IMR-90 (cell line): ENCODE results near the gene OSER1. TPM values are rescaled to one million over a fixed set of nuclear protein-coding genes. Genes with fewer than 3 reads are reported as not detected.

Experiments used
- ATAC-seq: fragments of 200-7000 bp; cut with Tn5 transposase; 2 replicates; pipeline ENCODE4 v1.9.1; 2020; ENCODE audit warnings: low read depth, mild to moderate bottlenecking, moderate library complexity
- BruUV-seq: library from RNA; stranded (reverse); fragments of 400-500 nt; replicated peaks from 2 replicates; lab custom pipeline; 2021; lab: Mats Ljungman, UMichigan
- CTCF ChIA-PET: fragments of 300-600 bp; formaldehyde crosslinking; extraction: SDS; loops from one replicate; lab custom pipeline; 2021; ENCODE audit warnings: antibody characterized with exemption; lab: Yijun Ruan, JAX
- POLR2A ChIA-PET: fragments of 300-600 bp; sonication (Branson Sonifier 250); formaldehyde crosslinking; loops from one replicate; lab custom pipeline; 2022; ENCODE audit warnings: antibody characterized with exemption; ENCODE audit not compliant: unreplicated experiment; lab: Charles Lee
- DNase-seq: peaks from one replicate; pipeline ENCODE4 v3.0.0; 2013
- H2AFZ ChIP-seq: replicated peaks from 2 replicates; pipeline ENCODE3; 2013; ENCODE audit warnings: low read length, mild to moderate bottlenecking; ENCODE audit not compliant: poor library complexity
- H2AK5ac ChIP-seq: 2 replicates; pipeline ENCODE4 v1.6.1; 2013; ENCODE audit warnings: low read depth, low read length, inconsistent platforms
- H2AK9ac ChIP-seq: replicated peaks from 2 replicates; pipeline ENCODE3; 2013; ENCODE audit warnings: mild to moderate bottlenecking, low read depth, low read length, moderate library complexity; ENCODE audit not compliant: poor library complexity
- H2BK120ac ChIP-seq: 2 replicates; pipeline ENCODE4 v1.6.1; 2013; ENCODE audit warnings: low read depth, low read length, inconsistent platforms
- H2BK15ac ChIP-seq: 3 replicates; pipeline ENCODE4 v1.6.1; 2013; ENCODE audit warnings: low read depth, low read length, inconsistent platforms
- H2BK20ac ChIP-seq: 2 replicates; pipeline ENCODE4 v1.6.1; 2013; ENCODE audit warnings: low read depth, mild to moderate bottlenecking, inconsistent platforms, low read length, moderate library complexity
- H2BK5ac ChIP-seq: 2 replicates; pipeline ENCODE4 v1.6.1; 2013; ENCODE audit warnings: mild to moderate bottlenecking, low read depth, low read length, inconsistent platforms; ENCODE audit not compliant: poor library complexity, severe bottlenecking
- H3K14ac ChIP-seq: replicated peaks from 2 replicates; pipeline ENCODE4 v1.6.1; 2013; ENCODE audit warnings: low read depth, low read length, inconsistent platforms
- H3K18ac ChIP-seq: 2 replicates; pipeline ENCODE4 v1.6.1; 2013; ENCODE audit warnings: low read depth, low read length, control low read depth
- H3K23ac ChIP-seq: 2 replicates; pipeline ENCODE4 v1.6.1; 2013; ENCODE audit warnings: low read depth, low read length, inconsistent platforms
- H3K27ac ChIP-seq: 2 replicates; pipeline ENCODE4 v1.5.1; 2013; ENCODE audit warnings: mild to moderate bottlenecking, control low read depth, low read length; ENCODE audit not compliant: insufficient read depth
- H3K27me3 ChIP-seq: 2 replicates; pipeline ENCODE4 v1.6.1; 2013; ENCODE audit warnings: low read length; ENCODE audit not compliant: control insufficient read depth, insufficient read depth
- H3K36me3 ChIP-seq: 2 replicates; pipeline ENCODE4 v1.6.1; 2013; ENCODE audit warnings: low read length, mixed read lengths; ENCODE audit not compliant: control insufficient read depth, insufficient read depth
- H3K4ac ChIP-seq: 2 replicates; pipeline ENCODE4 v1.6.1; 2013; ENCODE audit warnings: low read depth, low read length, inconsistent platforms
- H3K4me1 ChIP-seq: 2 replicates; pipeline ENCODE4 v1.6.1; 2013; ENCODE audit warnings: low read length, mixed read lengths; ENCODE audit not compliant: control insufficient read depth, insufficient read depth
- H3K4me2 ChIP-seq: 2 replicates; pipeline ENCODE4 v1.6.1; 2013; ENCODE audit warnings: low read depth, mild to moderate bottlenecking, control low read depth, low read length, moderate library complexity
- H3K4me3 ChIP-seq: 2 replicates; pipeline ENCODE4 v1.5.1; 2013; ENCODE audit warnings: low read depth, mild to moderate bottlenecking, control low read depth, low read length, moderate library complexity; ENCODE audit not compliant: insufficient read depth
- H3K56ac ChIP-seq: 2 replicates; pipeline ENCODE4 v1.6.1; 2013; ENCODE audit warnings: low read length, inconsistent platforms; ENCODE audit not compliant: insufficient read depth; ENCODE audit errors: extremely low read depth
- H3K79me1 ChIP-seq, 2 experiments: 2 replicates each; pipeline ENCODE4 v1.6.1; 2013; ENCODE audit warnings: low read length in 2 of 2, inconsistent platforms in 1 of 2, low read depth in 1 of 2
- H3K9ac ChIP-seq: 2 replicates; pipeline ENCODE4 v1.6.1; 2013; ENCODE audit warnings: low read depth, low read length, control low read depth
- H3K9me1 ChIP-seq: 2 replicates; pipeline ENCODE4 v1.6.1; 2013; ENCODE audit warnings: low read length, inconsistent platforms; ENCODE audit not compliant: insufficient read depth
- H3K9me3 ChIP-seq: 2 replicates; pipeline ENCODE4 v1.6.1; 2013; ENCODE audit warnings: low read length; ENCODE audit not compliant: control insufficient read depth, insufficient read depth
- H4K20me1 ChIP-seq: 2 replicates; pipeline ENCODE4 v1.6.1; 2013; ENCODE audit warnings: low read length, inconsistent platforms; ENCODE audit not compliant: insufficient read depth
- H4K5ac ChIP-seq: 2 replicates; pipeline ENCODE4 v1.6.1; 2013; ENCODE audit warnings: mild to moderate bottlenecking, low read depth, low read length, control low read depth
- H4K8ac ChIP-seq, 2 experiments: 2 replicates each; pipeline ENCODE4 v1.6.1; 2013; ENCODE audit warnings: low read depth in 2 of 2, low read length in 2 of 2, control low read depth in 1 of 2, inconsistent platforms in 1 of 2
- H4K91ac ChIP-seq: 2 replicates; pipeline ENCODE4 v1.6.1; 2013; ENCODE audit warnings: low read depth, low read length, inconsistent platforms; ENCODE audit not compliant: insufficient read depth
- BHLHE40 ChIP-seq: fragments of 150-350 bp; IDR thresholded peaks from 2 replicates; pipeline ENCODE4 v1.6.1; 2016; ENCODE audit warnings: mild to moderate bottlenecking, low read depth, low read length
- CEBPB ChIP-seq: IDR thresholded peaks from 2 replicates; pipeline ENCODE4 v1.6.1; 2012; ENCODE audit warnings: low read depth, low read length, improper control_type of control experiment
- CHD1 ChIP-seq: IDR thresholded peaks from 2 replicates; pipeline ENCODE4 v1.6.1; 2012; ENCODE audit warnings: low read depth, low read length, improper control_type of control experiment
- FOS ChIP-seq: fragments of 150-350 bp; IDR thresholded peaks from 2 replicates; pipeline ENCODE4 v1.6.1; 2016; ENCODE audit warnings: low read depth, low read length
- MAFK ChIP-seq: IDR thresholded peaks from 2 replicates; pipeline ENCODE4 v1.6.1; 2012; ENCODE audit warnings: low read depth, low read length, improper control_type of control experiment
- MAZ ChIP-seq: IDR thresholded peaks from 2 replicates; pipeline ENCODE4 v1.6.1; 2012; ENCODE audit warnings: low read depth, mild to moderate bottlenecking, low read length, improper control_type of control experiment, moderate library complexity, borderline replicate concordance
- MXI1 ChIP-seq: IDR thresholded peaks from 2 replicates; pipeline ENCODE4 v1.6.1; 2012; ENCODE audit warnings: low read depth, mild to moderate bottlenecking, low read length, moderate library complexity, borderline replicate concordance
- NFE2L2 ChIP-seq: fragments of 150-350 bp; IDR thresholded peaks from 2 replicates; pipeline ENCODE4 v1.6.1; 2016; ENCODE audit warnings: low read depth, mild to moderate bottlenecking, low read length
- POLR2A ChIP-seq: IDR thresholded peaks from 2 replicates; pipeline ENCODE4 v1.6.1; 2012; ENCODE audit warnings: mild to moderate bottlenecking, low read depth, low read length
- RAD21 ChIP-seq: IDR thresholded peaks from 2 replicates; pipeline ENCODE4 v1.6.1; 2012; ENCODE audit warnings: low read length, improper control_type of control experiment
- RCOR1 ChIP-seq: IDR thresholded peaks from 2 replicates; pipeline ENCODE4 v1.6.1; 2012; ENCODE audit warnings: mild to moderate bottlenecking, low read length, improper control_type of control experiment; ENCODE audit not compliant: insufficient replicate concordance
- RFX5 ChIP-seq: IDR thresholded peaks from 2 replicates; pipeline ENCODE4 v1.8.0; 2012; ENCODE audit warnings: low read depth, mild to moderate bottlenecking, low read length, moderate library complexity
- SMC3 ChIP-seq: fragments of 150-350 bp; IDR thresholded peaks from 2 replicates; pipeline ENCODE4 v1.6.1; 2016; ENCODE audit warnings: low read depth, mild to moderate bottlenecking, antibody characterized with exemption, low read length, moderate library complexity
- USF2 ChIP-seq: fragments of 150-350 bp; IDR thresholded peaks from 2 replicates; pipeline ENCODE4 v1.6.1; 2017; ENCODE audit warnings: mild to moderate bottlenecking, antibody characterized with exemption, low read length, low read depth
- WGBS, 2 experiments: methylation state at CpG; one replicate each; pipeline versions ENCODE4 v1.1.5 to v1.1.7; 2013; ENCODE audit warnings: missing lambda C conversion rate in 2 of 2; ENCODE audit not compliant: insufficient read length in 1 of 2; ENCODE audit errors: extremely low coverage in 2 of 2; 5-methylcytosine and 5-hydroxymethylcytosine counted together
- dilution Hi-C: fragments of 300-500 bp; cut with HindIII; formaldehyde crosslinking; loops from one replicate; pipeline ENCODE4 v1.14.3; 2018; ENCODE audit warnings: low sequenced_read_pairs; ENCODE audit not compliant: unreplicated experiment
- in situ Hi-C: fragments of 300-500 bp; cut with MboI; formaldehyde crosslinking; loops from 3 replicates; pipeline ENCODE4 v1.14.3; 2019; ENCODE audit warnings: low sequenced_read_pairs, inconsistent platforms, mixed read lengths
- intact Hi-C: fragments of 100-400 bp; cut with micrococcal nuclease; formaldehyde crosslinking; loops from 2 replicates; pipeline ENCODE4 v1.10.0; 2022
- polyA plus RNA-seq, 3 experiments: library from polyadenylated mRNA; depleted of rRNA; stranded (reverse); fragments of >200 nt; gene quantifications; 2 replicates each; pipeline ENCODE4 v1.2.3, GENCODE V29; 2012; ENCODE audit warnings: low replicate concordance in 1 of 3
- total RNA-seq: library from RNA; depleted of rRNA; stranded (reverse); fragments of >200 nt; gene quantifications from 2 replicates; pipeline ENCODE4 v1.2.3, GENCODE V29; 2012
- TF ChIP-seq, protein P1 (sequence below): conservative IDR thresholded peaks from 2 replicates; pipeline ENCODE4 v1.5.1; 2012; ENCODE audit warnings: mild to moderate bottlenecking, low read depth, low read length, improper control_type of control experiment
- TF ChIP-seq, protein P2 (sequence below): fragments of 150-350 bp; IDR thresholded peaks from 2 replicates; pipeline ENCODE4 v1.6.1; 2016; ENCODE audit warnings: low read depth, mild to moderate bottlenecking, low read length, moderate library complexity, borderline replicate concordance

OSER1 gene
- total and polyA plus RNA-seq, 2 of the 4 experiments (the other 2 are of a cell fraction) = 32.6 to 70.6 TPM

- Histone ChIP-seq H2BK15ac (peak overlapping the region; percentile 30; the same call in 2 of the 3 replicates), H3K27ac (no peak overlapping the region), H4K5ac (no peak overlapping the region), H3K9me1 (peaks cover 19% of the 10 kb centered on the region), H3K4me1 (peaks cover 17% of the 10 kb centered on the region), H3K79me1 (peaks cover 0 to 19% of the 10 kb centered on the region in 2 experiments; a peak in 1 of 4 replicates), H3K36me3 (no peaks in the 10 kb centered on the region), H3K4me3 (no peak overlapping the region), H3K27me3 (no peaks in the 10 kb centered on the region), H3K56ac (no peak overlapping the region), H3K18ac (no peak overlapping the region), H4K91ac (peak overlapping the region; percentile 39; the same call in 1 of the 2 replicates), H3K9ac (no peak overlapping the region; the same call in 1 of the 2 replicates), H3K14ac (peak overlapping the region; percentile 23; the same call in 1 of the 2 replicates), H2AK9ac (peak overlapping the region; percentile 83), H2BK20ac (no peak overlapping the region), H2AK5ac (peak overlapping the region; percentile 82), H2AFZ (no peak overlapping the region), H2BK120ac (peak overlapping the region; percentile 98; the same call in 1 of the 2 replicates), H4K8ac (no peak overlapping the region; a peak in 2 of 4 replicates), H2BK5ac (no peak overlapping the region), H3K4ac (peak overlapping the region; percentile 98), H4K20me1 (no peaks in the 10 kb centered on the region), H3K9me3 (no peaks in the 10 kb centered on the region), H3K4me2 (no peak overlapping the region), H3K23ac (no peak overlapping the region)
- WGBS, 2 experiments = 97% methylated on average over 10 of the region's 14 CpGs; no CpG with 5 or more reads in 1 of the 2 experiments
- in situ Hi-C loops = loop anchor here (5.0 kb wide), 1 partner anchor 69 kb away; no protein-coding TSS in a partner anchor
- dilution Hi-C loops = no loop called here
- POLR2A ChIA-PET = interaction anchor here (0.9 kb wide), 1 partner anchor 21 kb away, joined by 5 read pairs; no protein-coding TSS in a partner anchor
- TF ChIP-seq RAD21 (no peak), USF2 (no peak), CHD1 (no peak), NFE2L2 (no peak), CEBPB (no peak), MXI1 (no peak), RCOR1 (no peak), MAZ (no peak), MAFK (no peak), RFX5 (no peak), POLR2A (no peak), FOS (no peak), BHLHE40 (no peak), SMC3 (no peak)
- TF ChIP-seq, protein P1, sequence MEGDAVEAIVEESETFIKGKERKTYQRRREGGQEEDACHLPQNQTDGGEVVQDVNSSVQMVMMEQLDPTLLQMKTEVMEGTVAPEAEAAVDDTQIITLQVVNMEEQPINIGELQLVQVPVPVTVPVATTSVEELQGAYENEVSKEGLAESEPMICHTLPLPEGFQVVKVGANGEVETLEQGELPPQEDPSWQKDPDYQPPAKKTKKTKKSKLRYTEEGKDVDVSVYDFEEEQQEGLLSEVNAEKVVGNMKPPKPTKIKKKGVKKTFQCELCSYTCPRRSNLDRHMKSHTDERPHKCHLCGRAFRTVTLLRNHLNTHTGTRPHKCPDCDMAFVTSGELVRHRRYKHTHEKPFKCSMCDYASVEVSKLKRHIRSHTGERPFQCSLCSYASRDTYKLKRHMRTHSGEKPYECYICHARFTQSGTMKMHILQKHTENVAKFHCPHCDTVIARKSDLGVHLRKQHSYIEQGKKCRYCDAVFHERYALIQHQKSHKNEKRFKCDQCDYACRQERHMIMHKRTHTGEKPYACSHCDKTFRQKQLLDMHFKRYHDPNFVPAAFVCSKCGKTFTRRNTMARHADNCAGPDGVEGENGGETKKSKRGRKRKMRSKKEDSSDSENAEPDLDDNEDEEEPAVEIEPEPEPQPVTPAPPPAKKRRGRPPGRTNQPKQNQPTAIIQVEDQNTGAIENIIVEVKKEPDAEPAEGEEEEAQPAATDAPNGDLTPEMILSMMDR = no peak
- TF ChIP-seq, protein P2, sequence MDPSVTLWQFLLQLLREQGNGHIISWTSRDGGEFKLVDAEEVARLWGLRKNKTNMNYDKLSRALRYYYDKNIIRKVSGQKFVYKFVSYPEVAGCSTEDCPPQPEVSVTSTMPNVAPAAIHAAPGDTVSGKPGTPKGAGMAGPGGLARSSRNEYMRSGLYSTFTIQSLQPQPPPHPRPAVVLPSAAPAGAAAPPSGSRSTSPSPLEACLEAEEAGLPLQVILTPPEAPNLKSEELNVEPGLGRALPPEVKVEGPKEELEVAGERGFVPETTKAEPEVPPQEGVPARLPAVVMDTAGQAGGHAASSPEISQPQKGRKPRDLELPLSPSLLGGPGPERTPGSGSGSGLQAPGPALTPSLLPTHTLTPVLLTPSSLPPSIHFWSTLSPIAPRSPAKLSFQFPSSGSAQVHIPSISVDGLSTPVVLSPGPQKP = no peak
- no TSS peak for BruUV-seq
- CTCF ChIA-PET = no interaction called here
- ATAC-seq (no peak), DNase-seq (no peak)
- intact Hi-C loops = no loop called here
These were observed 24.4 kb downstream of the OSER1 start for GRCh38 chr20:44186201-44186600.
